AG09309 (cell line): ENCODE results near the gene TNK1.
"Not testable (repeated sequence)": the region's sequence is repeated elsewhere in the genome, so short reads cannot be mapped to it uniquely, and the experiment has no call there.

Experiments
- DNase-seq: peaks from one replicate; pipeline ENCODE4 v3.0.0-alpha.2; 2010; ENCODE audit warnings: low read depth
- H3K4me3 ChIP-seq: 2 replicates; pipeline ENCODE4 v1.5.1; 2011; ENCODE audit warnings: mild to moderate bottlenecking, low read depth, low read length, moderate library complexity; ENCODE audit not compliant: control insufficient read depth
- CTCF ChIP-seq: IDR thresholded peaks from 2 replicates; pipeline ENCODE4 v1.5.1; 2011; ENCODE audit warnings: mild to moderate bottlenecking, low read depth, low read length, inconsistent platforms; ENCODE audit not compliant: insufficient read depth, control insufficient read depth; ENCODE audit errors: missing control alignments

The TNK1 gene

GRCh38 chr17:7380855-7381683 is at the start of gene TNK1:
Gene TNK1 (plus strand): TSS chr17:7381089. CDS start chr17:7382927, 1,838 bp downstream.
- peak within 1 kb of the TSS; percentile 31 for H3K4me3 ChIP-seq

GRCh38 chr17:7332111-7332510 is 48.8 kb upstream of the TNK1 start:
- H3K4me3 ChIP-seq, result no peak overlapping the region
- no peak for TF ChIP-seq CTCF

More at GRCh38 chr17:7380855-7381683, at the start of gene TNK1:
- no peak for TF ChIP-seq CTCF
- DNase-seq, result no peak

GRCh38 chr17:7332600-7333069 is 48.3 kb upstream of the TNK1 start:
- not testable (repeated sequence) for DNase-seq, H3K4me3 ChIP-seq

More at GRCh38 chr17:7332111-7332510, 48.8 kb upstream of the TNK1 start:
- no peak for DNase-seq

GRCh38 chr17:7334938-7335538 is 45.9 kb upstream of the TNK1 start:
- H3K4me3 ChIP-seq, result no peak overlapping the region
- no peak for TF ChIP-seq CTCF
- no peak for DNase-seq

GRCh38 chr17:7335765-7336164 is 45.1 kb upstream of the TNK1 start:
- not testable (repeated sequence) for H3K4me3 ChIP-seq, DNase-seq

- TF ChIP-seq CTCF, result no peak
- no peak within 1 kb of the TSS for H3K4me3 ChIP-seq
- no peak for DNase-seq
Measured at GRCh38 chr17:7336240-7337175, 44.4 kb upstream of the TNK1 start, which contains the start of gene ACAP1. Gene ACAP1 (plus strand): TSS chr17:7336529. CDS start chr17:7336735, 206 bp downstream.

- not testable (repeated sequence) for DNase-seq, H3K4me3 ChIP-seq
Measured at GRCh38 chr17:7337600-7337999, 43.3 kb upstream of the TNK1 start.
